SK-N-SH treated with all-trans-retinoic acid at 6 μM for 48 hours (cell line): Measurements from ENCODE around the gene ATP6AP1.
"Not testable (repeated sequence)": the region's sequence is repeated elsewhere in the genome, so short reads cannot be mapped to it uniquely, and the experiment has no call there.

Experiments
- CREB5 ChIP-seq: fragments of 250-450 bp; sonication (Bioruptor Pico); IDR thresholded peaks from 2 replicates; pipeline ENCODE4 v1.5.1; 2020; ENCODE audit warnings: low read depth, mild to moderate bottlenecking, moderate library complexity
- PATZ1 ChIP-seq: fragments of 250-450 bp; sonication (Bioruptor Pico); IDR thresholded peaks from 2 replicates; pipeline ENCODE4 v1.8.0; 2020; ENCODE audit warnings: mild to moderate bottlenecking, moderate library complexity, borderline replicate concordance
- ZC3H10 ChIP-seq: fragments of 250-450 bp; sonication (Bioruptor Pico); IDR thresholded peaks from 2 replicates; pipeline ENCODE4 v1.5.1; 2021; ENCODE audit warnings: mild to moderate bottlenecking, moderate library complexity
- ZFP3 ChIP-seq: fragments of 250-450 bp; sonication (Bioruptor Pico); IDR thresholded peaks from 2 replicates; pipeline ENCODE4 v1.5.0; 2020; ENCODE audit warnings: mild to moderate bottlenecking, moderate library complexity
- ZFP30 ChIP-seq: fragments of 450-650 bp; formaldehyde crosslinking; IDR thresholded peaks from 2 replicates; pipeline ENCODE4 v1.5.0; 2022; ENCODE audit warnings: mild to moderate bottlenecking, moderate library complexity

- not testable (repeated sequence) for TF ChIP-seq ZFP30 (CRISPR knock-in tag); CREB5; ZC3H10 (CRISPR knock-in tag); PATZ1 (CRISPR knock-in tag); ZFP3 (CRISPR knock-in tag)
These were observed 28.1 kb upstream of the ATP6AP1 start for GRCh38 chrX:154400369-154400817.
